ENCODE data around the gene ZFYVE28. TPM values are rescaled to one million over a fixed set of nuclear protein-coding genes. Genes with fewer than 3 reads are reported as not detected.

The ZFYVE28 gene
- total RNA-seq, 4 donors from 2014 or later, result 8.9 to 19.1 (median 16.4) TPM

DNA sequence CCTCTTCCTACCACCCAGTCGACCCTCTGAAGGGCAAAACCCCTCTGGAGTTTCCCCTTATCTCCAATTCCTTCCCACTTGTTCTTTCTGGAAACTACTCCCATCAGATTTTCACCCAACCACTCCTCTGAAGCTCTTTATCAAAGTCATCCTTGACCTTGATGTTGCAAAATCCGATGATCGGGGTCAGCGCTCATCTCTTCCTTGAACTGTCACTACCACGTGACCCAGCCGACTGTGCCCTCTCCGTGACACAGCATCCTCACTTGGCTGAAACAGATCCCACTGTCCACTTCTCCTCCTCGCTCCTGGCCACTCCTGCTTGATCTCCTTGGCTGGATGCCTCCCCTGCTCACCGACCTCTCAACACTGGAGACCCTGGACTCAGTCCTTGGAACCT lies 1.4 kb upstream of the ZFYVE28 start:
- intact Hi-C loops (cut with DNase I), result loop anchor here (5.0 to 10.0 kb wide), 3 partner anchors 117 to 195 kb away; partner anchors contain the start of genes FAM193A and MXD4
- Histone ChIP-seq H3K4me1 (peaks cover 4 to 22% of the 10 kb centered on the region in 2 donors), H3K9me3 (no peaks in the 10 kb centered on the region), H3K27me3 (no peaks in the 10 kb centered on the region), H3K4me3 (replicated peaks in 1 of 3) (peak overlapping the region in 1 of 3 donors; percentile 43), H3K27ac (no peak overlapping the region), H3K36me3 (no peaks in the 10 kb centered on the region)
- 64 to 66% methylated on average over 9 of the region's 9 CpGs for WGBS, 2 donors
- TF ChIP-seq, protein P1, sequence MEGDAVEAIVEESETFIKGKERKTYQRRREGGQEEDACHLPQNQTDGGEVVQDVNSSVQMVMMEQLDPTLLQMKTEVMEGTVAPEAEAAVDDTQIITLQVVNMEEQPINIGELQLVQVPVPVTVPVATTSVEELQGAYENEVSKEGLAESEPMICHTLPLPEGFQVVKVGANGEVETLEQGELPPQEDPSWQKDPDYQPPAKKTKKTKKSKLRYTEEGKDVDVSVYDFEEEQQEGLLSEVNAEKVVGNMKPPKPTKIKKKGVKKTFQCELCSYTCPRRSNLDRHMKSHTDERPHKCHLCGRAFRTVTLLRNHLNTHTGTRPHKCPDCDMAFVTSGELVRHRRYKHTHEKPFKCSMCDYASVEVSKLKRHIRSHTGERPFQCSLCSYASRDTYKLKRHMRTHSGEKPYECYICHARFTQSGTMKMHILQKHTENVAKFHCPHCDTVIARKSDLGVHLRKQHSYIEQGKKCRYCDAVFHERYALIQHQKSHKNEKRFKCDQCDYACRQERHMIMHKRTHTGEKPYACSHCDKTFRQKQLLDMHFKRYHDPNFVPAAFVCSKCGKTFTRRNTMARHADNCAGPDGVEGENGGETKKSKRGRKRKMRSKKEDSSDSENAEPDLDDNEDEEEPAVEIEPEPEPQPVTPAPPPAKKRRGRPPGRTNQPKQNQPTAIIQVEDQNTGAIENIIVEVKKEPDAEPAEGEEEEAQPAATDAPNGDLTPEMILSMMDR (IDR thresholded peaks at IDR 0.05), result no peak
- TF ChIP-seq POLR2A (IDR thresholded peaks at IDR 0.05), result no peak
- DNase-seq, result no peak

GRCh38 chr4:2418650-2419571 lies 466 bp upstream of the ZFYVE28 start, which contains the start of gene CFAP99:
CFAP99 (plus strand) TSS chr4:2418955.
- H3K4me3 ChIP-seq (replicated peaks in 1 of 3), result peak within 1 kb of the TSS in 2 of 3 donors; percentile 34 to 43
- WGBS, 2 donors, result 0% methylated on average over 38 to 39 of the region's 94 CpGs
- TF ChIP-seq POLR2A (IDR thresholded peaks at IDR 0.05), result peak in 1 of 2 donors; percentile 36
- TF ChIP-seq, protein P1 (IDR thresholded peaks at IDR 0.05), result peak in 3 of 6 experiments; percentile 2 to 34 (median 20)
- no peaks in the 10 kb centered on the region for H3K9me3 ChIP-seq
- peak; percentile 98 for DNase-seq
- H3K4me1 ChIP-seq, result peaks cover 8 to 30% of the 10 kb centered on the region in 2 donors
- H3K36me3 ChIP-seq, result no peaks in the 10 kb centered on the region
- intact Hi-C loops (cut with DNase I), result loop anchor here (5.0 kb wide), 2 partner anchors 118 to 157 kb away; partner anchors contain the start of genes FAM193A and MXD4
- no peak within 1 kb of the TSS for H3K27ac ChIP-seq
- no peaks in the 10 kb centered on the region for H3K27me3 ChIP-seq

- H3K36me3 ChIP-seq, result no peaks in the 10 kb centered on the region
- intact Hi-C loops (cut with DNase I), result loop anchor here (5.0 kb wide), 2 partner anchors 120 to 155 kb away; partner anchors contain the start of genes FAM193A and MXD4
- peak overlapping the region in 1 of 3 donors; percentile 68 for H3K27ac ChIP-seq
- WGBS, 2 donors, result 0 to 1% methylated on average over 9 to 16 of the region's 61 CpGs
- peaks cover 23 to 46% of the 10 kb centered on the region in 2 donors for H3K4me1 ChIP-seq
- H3K4me3 ChIP-seq (replicated peaks in 1 of 3), result peak overlapping the region in 2 of 3 donors; percentile 25 to 29
- no peaks in the 10 kb centered on the region for H3K9me3 ChIP-seq
- H3K27me3 ChIP-seq, result no peaks in the 10 kb centered on the region
- TF ChIP-seq POLR2A (IDR thresholded peaks at IDR 0.05), result no peak
- TF ChIP-seq, protein P1 (IDR thresholded peaks at IDR 0.05), result no peak
- DNase-seq, result peak; percentile 19
Observed at GRCh38 chr4:2417226-2417764, 1.1 kb downstream of the ZFYVE28 start.

GRCh38 chr4:2416564-2417225 lies 1.8 kb downstream of the ZFYVE28 start:
- Histone ChIP-seq H3K36me3 (no peaks in the 10 kb centered on the region), H3K27ac (peak overlapping the region in 1 of 3 donors; percentile 68), H3K4me3 (replicated peaks in 1 of 3) (peak overlapping the region in 1 of 3 donors; percentile 29), H3K27me3 (no peaks in the 10 kb centered on the region), H3K9me3 (no peaks in the 10 kb centered on the region), H3K4me1 (peaks cover 27 to 52% of the 10 kb centered on the region in 2 donors)
- intact Hi-C loops (cut with DNase I), result loop anchor here (5.0 kb wide), 2 partner anchors 121 to 154 kb away; partner anchors contain the start of genes FAM193A and MXD4
- no peak for TF ChIP-seq POLR2A (IDR thresholded peaks at IDR 0.05)
- TF ChIP-seq, protein P1 (IDR thresholded peaks at IDR 0.05), result no peak
- DNase-seq, result peak; percentile 19 to 32
- 11 to 24% methylated on average over 13 to 47 of the region's 55 CpGs for WGBS, 2 donors
